Stimulated activated CD4-positive, alpha-beta T cell treated with anti-CD3 and anti-CD28 coated beads, Interleukin-2, amount 100 ng/mL, for 4 hours (primary cell): Measurements from ENCODE around the gene HELZ2.

Source experiments
- DNase-seq: peaks from one replicate; pipeline ENCODE4 v3.0.0-alpha.2; 2020; ENCODE audit warnings: low read depth

The HELZ2 gene

GRCh38 chr20:63537525-63538203, 36.4 kb downstream of the HELZ2 start:
- peak; percentile 88 for DNase-seq

GRCh38 chr20:63536997-63537524, 37.0 kb downstream of the HELZ2 start, which contains the start of gene PTK6:
Gene PTK6 (minus strand): TSS chr20:63537376. CDS start chr20:63537314, 62 bp downstream.
- DNase-seq: no peak

GRCh38 chr20:63536241-63536977, 37.6 kb downstream of the HELZ2 start:
- no peak for DNase-seq

- no peak for DNase-seq
Measured at GRCh38 chr20:63534831-63535651, 39.0 kb downstream of the HELZ2 start.

- DNase-seq: no peak
Measured at GRCh38 chr20:63534427-63534830, 39.6 kb downstream of the HELZ2 start.

GRCh38 chr20:63533871-63534393, 40.1 kb downstream of the HELZ2 start:
- DNase-seq: no peak

- no peak for DNase-seq
Measured at GRCh38 chr20:63533388-63533787, 40.7 kb downstream of the HELZ2 start.

- DNase-seq: no peak
Measured at GRCh38 chr20:63532449-63532971, 41.5 kb downstream of the HELZ2 start.

- no peak for DNase-seq
Measured at GRCh38 chr20:63531686-63532448, 42.2 kb downstream of the HELZ2 start.

- no peak for DNase-seq
Measured at GRCh38 chr20:63530788-63531160, 43.3 kb downstream of the HELZ2 start.

GRCh38 chr20:63529861-63530787, 43.9 kb downstream of the HELZ2 start:
- no peak for DNase-seq

GRCh38 chr20:63529180-63529860, 44.7 kb downstream of the HELZ2 start:
- DNase-seq: no peak

- no peak for DNase-seq
Measured at GRCh38 chr20:63527184-63527583, 46.9 kb downstream of the HELZ2 start.

- DNase-seq: no peak
Measured at GRCh38 chr20:63525971-63526370, 48.1 kb downstream of the HELZ2 start.

GRCh38 chr20:63525185-63525584, 48.9 kb downstream of the HELZ2 start:
- DNase-seq: no peak
